NT2/D1 (cell line): ENCODE measurements around the gene ST6GALNAC6.

Experiments
- YY1 ChIP-seq: IDR thresholded peaks from 2 replicates; pipeline ENCODE4 v1.6.1; 2011; ENCODE audit not compliant: insufficient read length, insufficient read depth
- ZNF274 ChIP-seq: IDR thresholded peaks from 2 replicates; pipeline ENCODE4 v1.6.1; 2011; ENCODE audit warnings: mild to moderate bottlenecking, low read depth, low read length

- TF ChIP-seq YY1 (no peak), ZNF274 (no peak)
Measured at GRCh38 chr9:127854960-127855359, 44.4 kb downstream of the ST6GALNAC6 start.
